GM12878 (cell line): Measurements from ENCODE around the gene MPRIP. TPM values are rescaled to one million over a fixed set of nuclear protein-coding genes. Genes with fewer than 3 reads are reported as not detected.

Experiments used
- ATAC-seq: fragments of 200-7000 bp; cut with Tn5 transposase; 3 replicates; pipeline ENCODE4 v1.9.1; 2020; ENCODE audit warnings: mild to moderate bottlenecking, moderate library complexity
- BruUV-seq: library from RNA; stranded (reverse); fragments of 400-500 nt; replicated peaks from 2 replicates; lab custom pipeline; 2021; lab: Mats Ljungman, UMichigan
- CTCF ChIA-PET: fragments of 300-600 bp; sonication (Branson Sonifier 250); formaldehyde crosslinking; extraction: SDS; loops from one replicate; lab custom pipeline; 2021; ENCODE audit warnings: inconsistent platforms; lab: Yijun Ruan, JAX
- POLR2A ChIA-PET: fragments of 350-600 bp; formaldehyde crosslinking; extraction: SDS; loops from one replicate; lab custom pipeline; 2021; ENCODE audit warnings: inconsistent platforms; lab: Charles Lee
- RAD21 ChIA-PET: fragments of 300-600 bp; sonication (Branson Sonifier 250); formaldehyde crosslinking; loops from one replicate; lab custom pipeline; 2023; ENCODE audit warnings: antibody characterized with exemption; ENCODE audit not compliant: unreplicated experiment; lab: Charles Lee
- SMC1A ChIA-PET: fragments of 300-600 bp; sonication (Branson Sonifier 250); formaldehyde crosslinking; loops from one replicate; lab custom pipeline; 2023; ENCODE audit not compliant: unreplicated experiment, uncharacterized antibody; lab: Charles Lee
- DNase-seq: peaks from one replicate; pipeline ENCODE4 v3.0.0-alpha.2; 2011; ENCODE audit warnings: low read depth, low spot score
- FAIRE-seq: peaks from 3 replicates; lab custom pipeline; 2011; peaks lifted over from hg19 to GRCh38; lab: Jason Lieb, UNC
- H2AFZ ChIP-seq: 2 replicates; pipeline ENCODE4 v1.6.0; 2011; ENCODE audit warnings: low read depth, low read length, control low read depth; ENCODE audit not compliant: control insufficient read depth
- H3K27ac ChIP-seq: 2 replicates; pipeline ENCODE4 v1.5.1; 2011; ENCODE audit warnings: control low read depth; ENCODE audit not compliant: control insufficient read depth, insufficient read depth
- H3K27me3 ChIP-seq, 2 experiments: replicated peaks in 1 of 2; 2 replicates each; pipeline versions ENCODE4 v1.6.0 to v1.6.1; 2011; ENCODE audit warnings: low read length in 1 of 2; ENCODE audit not compliant: control insufficient read depth in 2 of 2, insufficient read depth in 2 of 2
- H3K36me3 ChIP-seq, 2 experiments: 2 replicates each; pipeline ENCODE4 v1.5.1; 2011; ENCODE audit warnings: low read length in 1 of 2; ENCODE audit not compliant: control insufficient read depth in 2 of 2, insufficient read depth in 2 of 2
- H3K4me1 ChIP-seq: 2 replicates; pipeline ENCODE4 v1.6.1; 2011; ENCODE audit warnings: mild to moderate bottlenecking, low read length, moderate library complexity, mixed read lengths; ENCODE audit not compliant: control insufficient read depth, insufficient read depth
- H3K4me2 ChIP-seq: 2 replicates; pipeline ENCODE4 v1.6.0; 2011; ENCODE audit warnings: control low read depth; ENCODE audit not compliant: control insufficient read depth, insufficient read depth
- H3K4me3 ChIP-seq: fragments of 200-600 bp; sonication (generic); 2 replicates; pipeline ENCODE4 v1.5.1; 2016
- H3K79me2 ChIP-seq: 2 replicates; pipeline ENCODE4 v1.6.0; 2011; ENCODE audit warnings: low read length; ENCODE audit not compliant: control insufficient read depth, insufficient read depth
- H3K9ac ChIP-seq: 2 replicates; pipeline ENCODE4 v1.8.0; 2011; ENCODE audit warnings: low read length, control low read depth, mixed read lengths; ENCODE audit not compliant: control insufficient read depth, insufficient read depth
- H3K9me3 ChIP-seq: replicated peaks from 3 replicates; pipeline ENCODE4 v1.5.1; 2011; ENCODE audit warnings: mild to moderate bottlenecking, low read length; ENCODE audit not compliant: control insufficient read depth, insufficient read depth
- H4K20me1 ChIP-seq: 2 replicates; pipeline ENCODE4 v1.6.0; 2011; ENCODE audit not compliant: control insufficient read depth, insufficient read depth
- ASH2L ChIP-seq: fragments of 300-600, 200-600 bp; sonication (generic); IDR thresholded peaks from 2 replicates; pipeline ENCODE4 v1.6.1; 2017; ENCODE audit warnings: low read depth, mild to moderate bottlenecking, borderline replicate concordance
- CBX3 ChIP-seq: fragments of 200-600 bp; sonication (generic); IDR thresholded peaks from 2 replicates; pipeline ENCODE4 v1.6.1; 2016; ENCODE audit warnings: low read depth, borderline replicate concordance
- DPF2 ChIP-seq: fragments of 450-650 bp; IDR thresholded peaks from 2 replicates; pipeline ENCODE4 v1.6.1; 2017; ENCODE audit warnings: mild to moderate bottlenecking
- EZH2 ChIP-seq: IDR thresholded peaks from 2 replicates; pipeline ENCODE4 v1.6.1; 2012; ENCODE audit warnings: low read depth, mild to moderate bottlenecking, control low read depth, inconsistent platforms, low read length, borderline replicate concordance; ENCODE audit not compliant: control insufficient read depth
- KAT2A ChIP-seq: conservative IDR thresholded peaks from 2 replicates; pipeline ENCODE4 v1.6.1; 2011; ENCODE audit warnings: low read depth, low read length; ENCODE audit not compliant: control insufficient read depth
- KDM1A ChIP-seq: fragments of 200-600 bp; sonication (generic); IDR thresholded peaks from 2 replicates; pipeline ENCODE4 v1.6.1; 2016; ENCODE audit warnings: borderline replicate concordance
- NFXL1 ChIP-seq: fragments of 450-650 bp; IDR thresholded peaks from 2 replicates; pipeline ENCODE4 v1.6.1; 2017; ENCODE audit warnings: antibody characterized with exemption, mild to moderate bottlenecking, borderline replicate concordance
- POLR2AphosphoS2 ChIP-seq: IDR thresholded peaks from 2 replicates; pipeline ENCODE4 v1.6.1; 2011; ENCODE audit warnings: low read depth, mild to moderate bottlenecking, low read length, improper control_type of control experiment, moderate library complexity
- RCOR1 ChIP-seq: conservative IDR thresholded peaks from 2 replicates; pipeline ENCODE4 v1.6.1; 2012; ENCODE audit warnings: low read depth, low read length, improper control_type of control experiment
- RFX5 ChIP-seq: IDR thresholded peaks from 2 replicates; pipeline ENCODE4 v1.6.1; 2011; ENCODE audit warnings: low read depth, low read length, improper control_type of control experiment
- TCF7 ChIP-seq: IDR thresholded peaks from 2 replicates; pipeline ENCODE4 v1.6.1; 2014; ENCODE audit warnings: antibody characterized with exemption, borderline replicate concordance
- ZNF217 ChIP-seq: fragments of 450-650 bp; IDR thresholded peaks from 2 replicates; pipeline ENCODE4 v1.6.1; 2017; ENCODE audit warnings: antibody characterized with exemption, mild to moderate bottlenecking
- ZZZ3 ChIP-seq: IDR thresholded peaks from 2 replicates; pipeline ENCODE4 v1.6.1; 2011; ENCODE audit warnings: low read depth; ENCODE audit not compliant: control insufficient read depth, insufficient read length
- WGBS: methylation state at CpG from one replicate; pipeline ENCODE4 v1.1.6; 2016; ENCODE audit warnings: low lambda C conversion rate; ENCODE audit not compliant: insufficient replicate concordance, insufficient coverage; ENCODE audit errors: missing lambda C conversion rate; 5-methylcytosine and 5-hydroxymethylcytosine counted together
- in situ Hi-C: fragments of 300-500 bp; cut with MboI; formaldehyde crosslinking; loops from 9 replicates; pipeline ENCODE4 v1.14.3; 2018; ENCODE audit warnings: mixed read lengths
- intact Hi-C: fragments of 100-400 bp; cut with micrococcal nuclease; formaldehyde crosslinking; loops from one replicate; pipeline ENCODE4 v1.14.2; 2022; ENCODE audit not compliant: unreplicated experiment
- polyA plus RNA-seq, 11 experiments: library from polyadenylated mRNA; depleted of rRNA in 4 of 11; unstranded in 6 of 11; stranded (reverse) in 5 of 11; fragments of >200 nt; fragmentation: Nextera tagmentation in 4 of 11; fragmentation: Illumina TruSeq in 1 of 11; extraction: Ambion mirVana in 4 of 11; extraction: Trizol in 1 of 11; gene quantifications; 1 replicate in 1 of 11; 2 replicates in 10 of 11; pipeline versions ENCODE4 v1.2.1 to v1.2.3, GENCODE V29; 2011 to 2016; ENCODE audit warnings: inconsistent platforms in 2 of 11, missing spikeins in 2 of 11, low read depth in 1 of 11
- total RNA-seq, 4 experiments: library from RNA; depleted of rRNA in 3 of 4; stranded (reverse); fragments of >200 nt in 3 of 4; fragmentation: Illumina TruSeq in 1 of 4; extraction: Trizol in 1 of 4; gene quantifications; 2 replicates each; pipeline versions ENCODE4 v1.2.1 to v1.2.3, GENCODE V29; 2013 to 2021
- TF ChIP-seq, protein P1 (sequence below): fragments of 450-650 bp; IDR thresholded peaks from 2 replicates; pipeline ENCODE4 v1.6.1; 2017; ENCODE audit warnings: mild to moderate bottlenecking, low read depth, inconsistent platforms; ENCODE audit not compliant: poor library complexity, severe bottlenecking
- TF ChIP-seq, protein P2 (sequence below): fragments of 450-650 bp; IDR thresholded peaks from 2 replicates; pipeline ENCODE4 v1.6.1; 2017; ENCODE audit warnings: antibody characterized with exemption, mild to moderate bottlenecking, moderate library complexity
- TF ChIP-seq, protein P3 (sequence below): IDR thresholded peaks from 2 replicates; pipeline ENCODE4 v1.6.1; 2011; ENCODE audit warnings: low read depth, mild to moderate bottlenecking, low read length, moderate library complexity, borderline replicate concordance; ENCODE audit errors: extremely low read depth

Gene MPRIP
- total and polyA plus RNA-seq, 10 of the 15 experiments (the other 5 are each of a cell fraction or from before 2014, with no cell fraction given) = 16.5 to 168 (median 71.7) TPM

DNA sequence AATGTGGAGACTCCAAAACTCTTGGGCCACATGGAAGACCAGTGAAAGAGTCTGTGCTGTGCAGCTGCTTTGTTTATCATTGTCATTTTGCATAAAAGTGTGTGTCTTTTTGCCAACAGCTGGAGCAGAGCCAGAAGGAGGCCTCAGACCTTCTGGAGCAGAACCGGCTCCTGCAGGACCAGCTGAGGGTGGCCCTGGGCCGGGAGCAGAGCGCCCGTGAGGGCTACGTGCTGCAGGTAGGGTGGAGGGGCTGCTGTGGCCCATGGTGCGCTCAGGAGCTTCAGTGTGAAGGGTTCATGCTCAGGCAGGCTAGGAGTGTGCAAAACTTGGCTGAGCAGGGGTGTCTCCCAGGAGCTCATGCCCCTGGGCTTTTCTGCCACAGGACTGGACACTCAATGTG lies 118.9 kb downstream of the MPRIP start:
- FAIRE-seq = no peak
- WGBS = 82% methylated on average over 6 of the region's 6 CpGs

More for the DNA sequence above, 118.9 kb downstream of the MPRIP start:
- ATAC-seq (no peak), DNase-seq (no peak)
- POLR2A ChIA-PET = no interaction called here
- Histone ChIP-seq H3K4me2 (no peak overlapping the region), H3K9ac (no peak overlapping the region), H3K4me1 (no peaks in the 10 kb centered on the region), H3K36me3 (peaks cover 21 to 40% of the 10 kb centered on the region in 2 experiments; a peak in 3 of 4 replicates), H2AFZ (no peak overlapping the region), H3K27me3 (no peaks in the 10 kb centered on the region), H3K79me2 (no peaks in the 10 kb centered on the region), H4K20me1 (no peaks in the 10 kb centered on the region), H3K9me3 (no peaks in the 10 kb centered on the region), H3K4me3 (no peak overlapping the region), H3K27ac (no peak overlapping the region)
- RAD21 ChIA-PET = no interaction called here
- intact Hi-C loops = no loop called here
- no TSS peak for BruUV-seq
- SMC1A ChIA-PET = no interaction called here
- no peak for TF ChIP-seq EZH2
- no peak for TF ChIP-seq TCF7
- TF ChIP-seq, protein P1, sequence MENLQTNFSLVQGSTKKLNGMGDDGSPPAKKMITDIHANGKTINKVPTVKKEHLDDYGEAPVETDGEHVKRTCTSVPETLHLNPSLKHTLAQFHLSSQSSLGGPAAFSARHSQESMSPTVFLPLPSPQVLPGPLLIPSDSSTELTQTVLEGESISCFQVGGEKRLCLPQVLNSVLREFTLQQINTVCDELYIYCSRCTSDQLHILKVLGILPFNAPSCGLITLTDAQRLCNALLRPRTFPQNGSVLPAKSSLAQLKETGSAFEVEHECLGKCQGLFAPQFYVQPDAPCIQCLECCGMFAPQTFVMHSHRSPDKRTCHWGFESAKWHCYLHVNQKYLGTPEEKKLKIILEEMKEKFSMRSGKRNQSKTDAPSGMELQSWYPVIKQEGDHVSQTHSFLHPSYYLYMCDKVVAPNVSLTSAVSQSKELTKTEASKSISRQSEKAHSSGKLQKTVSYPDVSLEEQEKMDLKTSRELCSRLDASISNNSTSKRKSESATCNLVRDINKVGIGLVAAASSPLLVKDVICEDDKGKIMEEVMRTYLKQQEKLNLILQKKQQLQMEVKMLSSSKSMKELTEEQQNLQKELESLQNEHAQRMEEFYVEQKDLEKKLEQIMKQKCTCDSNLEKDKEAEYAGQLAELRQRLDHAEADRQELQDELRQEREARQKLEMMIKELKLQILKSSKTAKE = no peak
- TF ChIP-seq, protein P2, sequence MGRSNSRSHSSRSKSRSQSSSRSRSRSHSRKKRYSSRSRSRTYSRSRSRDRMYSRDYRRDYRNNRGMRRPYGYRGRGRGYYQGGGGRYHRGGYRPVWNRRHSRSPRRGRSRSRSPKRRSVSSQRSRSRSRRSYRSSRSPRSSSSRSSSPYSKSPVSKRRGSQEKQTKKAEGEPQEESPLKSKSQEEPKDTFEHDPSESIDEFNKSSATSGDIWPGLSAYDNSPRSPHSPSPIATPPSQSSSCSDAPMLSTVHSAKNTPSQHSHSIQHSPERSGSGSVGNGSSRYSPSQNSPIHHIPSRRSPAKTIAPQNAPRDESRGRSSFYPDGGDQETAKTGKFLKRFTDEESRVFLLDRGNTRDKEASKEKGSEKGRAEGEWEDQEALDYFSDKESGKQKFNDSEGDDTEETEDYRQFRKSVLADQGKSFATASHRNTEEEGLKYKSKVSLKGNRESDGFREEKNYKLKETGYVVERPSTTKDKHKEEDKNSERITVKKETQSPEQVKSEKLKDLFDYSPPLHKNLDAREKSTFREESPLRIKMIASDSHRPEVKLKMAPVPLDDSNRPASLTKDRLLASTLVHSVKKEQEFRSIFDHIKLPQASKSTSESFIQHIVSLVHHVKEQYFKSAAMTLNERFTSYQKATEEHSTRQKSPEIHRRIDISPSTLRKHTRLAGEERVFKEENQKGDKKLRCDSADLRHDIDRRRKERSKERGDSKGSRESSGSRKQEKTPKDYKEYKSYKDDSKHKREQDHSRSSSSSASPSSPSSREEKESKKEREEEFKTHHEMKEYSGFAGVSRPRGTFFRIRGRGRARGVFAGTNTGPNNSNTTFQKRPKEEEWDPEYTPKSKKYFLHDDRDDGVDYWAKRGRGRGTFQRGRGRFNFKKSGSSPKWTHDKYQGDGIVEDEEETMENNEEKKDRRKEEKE = no peak
- no peak for TF ChIP-seq ASH2L
- no peak for TF ChIP-seq KDM1A
- TF ChIP-seq CBX3 = no peak
- no peak for TF ChIP-seq RFX5
- no peak for TF ChIP-seq ZNF217
- TF ChIP-seq RCOR1 = no peak
- TF ChIP-seq KAT2A = no peak
- TF ChIP-seq POLR2AphosphoS2 = no peak
- TF ChIP-seq ZZZ3 = no peak
- TF ChIP-seq, protein P3, sequence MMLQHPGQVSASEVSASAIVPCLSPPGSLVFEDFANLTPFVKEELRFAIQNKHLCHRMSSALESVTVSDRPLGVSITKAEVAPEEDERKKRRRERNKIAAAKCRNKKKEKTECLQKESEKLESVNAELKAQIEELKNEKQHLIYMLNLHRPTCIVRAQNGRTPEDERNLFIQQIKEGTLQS = no peak
- TF ChIP-seq NFXL1 = no peak
- TF ChIP-seq DPF2 = no peak
- in situ Hi-C loops = no loop called here
- CTCF ChIA-PET = no interaction called here
